Superior temporal gyrus (tissue), 1 donor: Measurements from ENCODE around the gene C1orf167.

Experiments used
- DNase-seq: peaks from one replicate; pipeline ENCODE4 v3.0.0-alpha.2; 2016; ENCODE audit errors: extremely low spot score

The C1orf167 gene

GRCh38 chr1:11761988-11762406 lies at the start of gene C1orf167:
Gene C1orf167, plus strand, starts transcription at chr1:11762193. Its CDS starts 2,208 bp downstream, at chr1:11764401.
- no peak for DNase-seq

- DNase-seq, result no peak
These were observed 49.7 kb upstream of the C1orf167 start for GRCh38 chr1:11712285-11712684.

- DNase-seq, result no peak
These were observed 48.9 kb upstream of the C1orf167 start for GRCh38 chr1:11713095-11713494.

GRCh38 chr1:11714831-11715575 lies 47.0 kb upstream of the C1orf167 start:
- peak; percentile 68 for DNase-seq

GRCh38 chr1:11719313-11720032 lies 42.5 kb upstream of the C1orf167 start:
- peak; percentile 93 for DNase-seq

GRCh38 chr1:11720033-11720376 lies 42.0 kb upstream of the C1orf167 start:
- no peak for DNase-seq

DNA sequence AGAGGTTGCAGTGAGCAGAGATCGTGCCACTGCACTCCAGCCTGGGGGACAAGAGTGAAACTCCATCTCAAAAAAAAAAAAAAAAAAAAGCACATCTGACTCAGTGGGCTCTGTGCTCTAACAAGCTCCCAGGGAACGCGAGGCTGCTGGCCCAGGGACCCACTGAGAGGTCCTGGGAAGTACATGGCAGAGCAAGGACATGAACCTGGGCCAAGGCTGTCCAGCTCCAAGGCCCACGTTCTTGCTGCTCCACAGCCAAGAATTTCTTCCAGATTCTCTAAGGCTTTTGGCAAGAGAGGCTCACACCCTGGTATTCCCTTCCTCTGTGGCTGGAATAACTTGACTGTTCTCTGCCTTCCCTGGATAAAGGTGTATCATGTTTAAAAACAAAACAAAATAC lies 41.5 kb upstream of the C1orf167 start:
- no peak for DNase-seq

GRCh38 chr1:11721311-11721710 lies 40.7 kb upstream of the C1orf167 start:
- DNase-seq, result no peak

- no peak for DNase-seq
These were observed 39.5 kb upstream of the C1orf167 start for GRCh38 chr1:11722538-11722937.

DNA sequence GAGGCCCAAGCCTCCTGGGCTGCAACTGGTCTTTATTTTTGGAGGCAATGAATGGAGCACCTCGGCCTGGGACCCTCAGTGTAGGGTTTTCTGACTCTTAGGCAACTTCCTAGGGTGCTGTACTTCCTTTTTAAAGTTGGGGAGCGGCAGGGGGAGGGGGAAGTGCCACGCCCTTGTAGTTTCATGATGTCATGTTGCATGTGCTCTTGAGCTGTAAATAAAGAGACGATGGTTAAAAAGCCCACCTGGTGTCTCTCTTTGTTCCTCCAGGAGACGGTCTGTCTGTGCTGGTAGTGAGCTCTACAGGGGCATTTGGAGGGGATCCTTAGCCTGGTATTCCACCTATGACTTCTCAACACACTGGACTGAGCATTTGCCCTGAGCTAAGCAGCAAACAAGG lies 36.4 kb upstream of the C1orf167 start:
- DNase-seq, result no peak

DNA sequence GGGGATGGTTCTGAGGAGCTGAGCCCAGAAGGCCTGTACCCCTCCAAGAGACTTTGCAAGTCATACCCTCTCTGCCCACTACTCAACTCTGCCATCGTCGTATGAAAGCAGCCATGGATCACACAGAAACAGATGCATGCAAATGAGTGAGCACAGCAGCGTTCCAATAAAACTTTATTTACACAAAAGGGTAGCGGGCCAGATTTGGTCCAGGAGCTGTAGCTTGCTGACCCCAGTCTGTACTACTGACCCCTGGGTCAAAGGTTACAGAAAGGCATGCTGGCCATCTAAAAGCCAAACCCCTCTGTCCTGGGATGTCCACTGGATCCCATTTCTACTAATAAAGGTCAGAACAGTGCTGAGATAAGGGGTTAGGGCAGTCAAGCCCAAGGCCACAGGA lies 34.9 kb upstream of the C1orf167 start:
- no peak for DNase-seq

DNA sequence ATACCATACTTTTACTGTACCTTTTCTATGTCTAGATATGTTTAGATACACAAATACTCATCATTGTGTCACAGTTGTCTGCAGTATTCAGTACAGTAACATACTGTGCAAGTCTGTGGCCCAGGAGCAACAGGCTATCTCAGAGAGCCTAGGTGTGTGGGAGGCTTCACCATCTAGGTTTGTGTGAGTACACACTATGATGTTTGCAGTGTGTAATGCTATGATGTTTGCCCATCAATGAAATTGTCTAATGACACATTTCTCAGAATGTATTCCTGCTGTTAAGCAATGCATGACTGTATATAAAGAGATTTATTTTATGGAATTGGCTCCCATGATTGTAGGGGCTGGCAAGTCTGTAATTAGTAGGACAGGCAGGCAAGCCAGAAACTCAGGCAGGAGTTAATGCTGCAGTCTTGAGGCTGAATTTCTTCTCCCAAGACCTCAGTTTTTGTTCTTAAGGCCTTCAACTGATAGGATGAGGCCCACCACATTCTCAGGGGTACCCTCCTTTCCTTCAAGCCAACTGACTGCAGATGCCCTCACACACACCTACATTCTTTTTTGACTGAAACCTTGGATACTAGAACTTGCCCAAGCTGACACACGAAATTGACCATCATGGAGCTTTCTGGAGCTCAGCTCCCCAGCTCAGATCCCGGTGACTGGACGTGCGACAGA lies 33.7 kb upstream of the C1orf167 start:
- DNase-seq, result no peak

DNA sequence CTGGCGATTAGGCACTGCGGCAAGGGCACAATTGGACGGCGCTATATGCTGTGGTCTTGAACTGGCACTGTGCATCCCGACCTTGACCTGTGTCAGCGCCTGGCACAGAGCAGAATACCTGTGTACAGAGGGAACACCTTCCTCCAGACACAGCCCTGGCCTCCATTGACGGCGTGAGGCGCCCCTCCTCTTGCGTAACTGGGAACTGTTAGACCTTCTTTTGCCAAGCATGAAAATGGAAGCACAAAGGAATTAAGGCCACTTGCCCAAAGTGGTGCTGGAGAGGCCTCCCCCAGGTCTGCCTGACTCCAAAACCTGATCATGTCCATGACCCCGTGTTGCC lies 32.9 kb upstream of the C1orf167 start:
- no peak for DNase-seq

GRCh38 chr1:11729498-11730428 lies 32.2 kb upstream of the C1orf167 start:
- no peak for DNase-seq

GRCh38 chr1:11730429-11730891 lies 31.5 kb upstream of the C1orf167 start:
- DNase-seq, result peak; percentile 35

DNA sequence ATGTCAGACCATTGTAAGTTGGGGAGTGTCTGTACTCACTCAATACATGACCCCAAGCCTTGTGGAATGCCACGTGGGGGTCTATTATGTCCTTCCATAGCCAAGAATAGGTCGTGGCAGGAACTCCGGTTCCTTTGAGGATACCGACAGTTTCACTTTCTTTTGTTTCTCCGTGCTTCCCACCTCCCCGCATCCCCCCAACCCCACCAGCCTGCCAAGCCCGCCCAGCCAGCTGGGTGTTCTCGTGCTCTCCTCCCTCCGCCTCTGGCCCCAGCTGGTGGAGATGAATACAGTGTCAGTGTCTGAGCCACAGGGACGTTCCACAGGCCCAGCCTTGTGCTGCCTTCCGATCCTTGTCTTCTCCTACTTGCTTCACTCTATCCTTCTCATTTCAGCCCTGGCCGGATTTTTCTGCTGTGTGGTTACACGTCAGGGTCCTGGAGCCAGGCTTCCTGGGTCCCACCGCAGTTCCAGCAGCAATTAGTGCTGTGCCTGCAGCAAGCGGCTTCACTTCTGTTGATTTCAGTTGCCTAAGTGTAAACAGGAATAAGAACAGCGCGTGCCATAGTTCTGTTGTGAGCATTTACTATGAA lies 30.2 kb upstream of the C1orf167 start:
- DNase-seq, result peak; percentile 92

DNA sequence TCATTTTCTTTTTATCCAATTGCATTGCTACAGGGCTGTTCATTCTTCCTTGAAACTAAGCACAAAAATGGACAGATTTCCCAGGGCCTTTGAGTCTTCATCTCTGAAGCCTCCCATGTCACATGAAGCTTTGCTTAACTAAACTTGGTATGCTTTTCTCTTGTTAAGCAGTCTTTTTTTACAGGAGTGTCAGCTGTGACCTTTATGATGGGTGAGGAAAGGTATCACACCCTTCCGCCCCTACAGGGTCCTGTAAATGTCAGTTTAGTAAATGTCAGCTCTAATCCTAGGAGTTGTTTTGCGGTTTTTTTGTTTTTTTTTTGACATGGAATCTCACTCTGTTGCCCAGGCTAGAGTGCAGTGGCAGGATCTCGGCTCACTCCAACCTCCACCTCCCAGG lies 28.7 kb upstream of the C1orf167 start:
- no peak for DNase-seq

DNA sequence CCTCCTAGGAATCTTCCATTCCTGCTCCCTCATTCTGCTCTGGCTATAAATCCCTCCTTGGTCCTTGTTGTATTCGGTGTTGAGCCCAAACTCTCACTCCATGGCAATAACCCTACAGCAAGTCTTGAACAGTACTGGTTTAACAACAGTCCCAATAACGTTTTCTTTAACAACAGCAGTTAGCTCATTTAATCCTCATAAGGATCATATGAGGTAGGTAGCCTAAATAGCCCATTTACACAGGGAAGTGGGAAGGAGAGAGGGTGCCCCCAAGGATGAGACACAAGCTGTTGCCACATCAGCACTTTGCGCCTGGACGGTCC lies 26.5 kb upstream of the C1orf167 start:
- no peak for DNase-seq

DNA sequence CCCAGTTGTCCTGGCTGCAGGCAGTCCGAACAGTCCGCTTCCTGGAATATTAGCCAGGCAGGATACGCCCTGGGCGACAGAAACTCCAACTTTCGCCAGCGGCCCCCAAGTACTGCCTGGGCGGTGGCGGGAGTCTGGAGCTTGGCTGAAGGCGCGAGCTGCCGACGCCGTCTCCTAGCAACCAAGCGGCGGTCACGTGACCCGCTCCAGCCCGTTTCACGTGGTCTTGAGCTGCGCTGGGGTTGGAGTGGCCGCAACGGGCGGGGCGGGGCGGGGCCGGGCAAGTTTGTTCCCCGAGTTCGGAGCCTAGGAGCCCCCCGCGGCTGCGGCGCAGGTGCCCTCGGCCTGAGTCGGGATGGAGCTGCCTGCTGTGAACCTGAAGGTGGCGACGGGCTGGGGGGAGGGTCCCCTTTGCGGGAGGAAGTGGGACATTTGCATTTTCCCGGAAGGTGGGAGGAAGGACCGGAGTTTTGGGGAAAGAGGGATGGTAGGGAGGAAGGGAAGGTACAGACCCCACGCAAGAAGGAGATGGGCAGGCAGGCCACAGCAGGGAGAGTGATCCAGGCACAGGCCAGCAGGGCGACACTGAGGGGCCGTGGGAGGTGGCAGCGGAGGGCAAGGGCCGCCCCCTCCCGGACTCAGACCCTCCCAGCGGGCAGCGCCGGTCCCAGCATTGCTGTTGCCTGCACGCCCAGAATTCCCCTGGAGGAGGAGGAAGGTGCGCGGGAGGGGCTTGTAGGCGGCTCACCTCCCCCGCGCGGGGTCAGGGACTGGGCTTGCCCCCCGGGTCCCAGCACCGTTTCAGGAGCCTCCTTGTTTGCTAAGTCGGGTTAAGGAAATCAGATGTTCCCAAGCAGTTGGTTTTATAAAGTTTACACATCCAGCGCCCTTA lies 25.9 kb upstream of the C1orf167 start, which contains the start of gene AGTRAP:
Gene AGTRAP, plus strand, starts transcription at position 283 of the 892 bp plus-strand sequence. Its CDS starts 73 bp downstream, at position 356.
- peak; percentile 95 for DNase-seq
